Natural killer cell (primary cell): ENCODE data around the gene TMEM158. TPM values are rescaled to one million over a fixed set of nuclear protein-coding genes. Genes with fewer than 3 reads are reported as not detected.

Experiments
- ATAC-seq, 3 donors: fragments of 150-1000 bp in 2 of 3; fragments of 200-7000 bp in 1 of 3; cut with Tn5 transposase; 1 replicate in 1 of 3; 2 replicates in 2 of 3; pipeline ENCODE4 v1.10.0; 2021; ENCODE audit warnings: mild to moderate bottlenecking in 2 of 3, moderate library complexity in 2 of 3
- DNase-seq, 2 donors: peaks; one replicate each; pipeline versions ENCODE4 v3.0.0 to v3.0.0-alpha.2; 2013 to 2021; ENCODE audit warnings: mixed read lengths in 1 of 2
- H3K27ac ChIP-seq: one replicate; pipeline ENCODE4 v1.5.1; 2013; ENCODE audit warnings: mild to moderate bottlenecking, low read length
- H3K27me3 ChIP-seq: one replicate; pipeline ENCODE4 v1.6.1; 2013; ENCODE audit warnings: low read length; ENCODE audit not compliant: control insufficient read depth, insufficient read depth
- H3K36me3 ChIP-seq: one replicate; pipeline ENCODE4 v1.6.1; 2013; ENCODE audit warnings: low read length; ENCODE audit not compliant: control insufficient read depth, insufficient read depth
- H3K4me1 ChIP-seq: one replicate; pipeline ENCODE4 v1.6.1; 2013; ENCODE audit warnings: low read length; ENCODE audit not compliant: control insufficient read depth, insufficient read depth
- H3K4me3 ChIP-seq: one replicate; pipeline ENCODE4 v1.5.1; 2013; ENCODE audit warnings: low read length
- H3K9me3 ChIP-seq: one replicate; pipeline ENCODE4 v1.6.1; 2013; ENCODE audit warnings: low read length; ENCODE audit not compliant: control insufficient read depth, insufficient read depth
- H3K27ac Mint-ChIP-seq, 2 donors: one replicate each; pipeline ENCODE4 v1.8.0; 2022; ENCODE audit warnings: mild to moderate bottlenecking in 2 of 2, mixed read lengths in 2 of 2, moderate library complexity in 1 of 2
- H3K27me3 Mint-ChIP-seq, 2 donors: one replicate each; pipeline ENCODE4 v1.8.0; 2022; ENCODE audit warnings: low read depth in 2 of 2, mixed read lengths in 2 of 2
- H3K36me3 Mint-ChIP-seq: one replicate; pipeline ENCODE4 v1.8.0; 2022; ENCODE audit warnings: mixed read lengths
- H3K4me1 Mint-ChIP-seq, 2 donors: one replicate each; pipeline ENCODE4 v1.8.0; 2022; ENCODE audit warnings: mixed read lengths in 2 of 2
- H3K4me3 Mint-ChIP-seq: one replicate; pipeline ENCODE4 v1.8.0; 2022; ENCODE audit warnings: mild to moderate bottlenecking, moderate library complexity, mixed read lengths
- H3K9me3 Mint-ChIP-seq, 2 donors: one replicate each; pipeline ENCODE4 v1.8.0; 2022; ENCODE audit warnings: mixed read lengths in 2 of 2
- CTCF ChIP-seq: fragments of 200-600 bp; IDR thresholded peaks from one replicate; pipeline ENCODE4 v1.8.0; 2022; ENCODE audit warnings: antibody characterized with exemption
- WGBS: methylation state at CpG from one replicate; pipeline ENCODE4 v1.1.7; 2013; ENCODE audit warnings: missing lambda C conversion rate; ENCODE audit not compliant: insufficient coverage; 5-methylcytosine and 5-hydroxymethylcytosine counted together
- intact Hi-C: fragments of 100-400 bp; cut with micrococcal nuclease; formaldehyde crosslinking; loops from one replicate; pipeline ENCODE4 v1.14.2; 2022
- total RNA-seq, 4 donors: library from RNA; stranded (reverse); fragments of 120-200 nt in 1 of 4; gene quantifications; one replicate each; pipeline versions ENCODE4 v1.2.3 to v1.2.4, GENCODE V29; 2013 to 2022

TMEM158 gene
- total RNA-seq, 3 donors from 2014 or later (not counting 1 experiment from before 2014, with no cell fraction given) = 0.40 to 0.47 TPM; not detected in 1

GRCh38 chr3:45236964-45237363 lies 10.9 kb upstream of the TMEM158 start:
- Histone ChIP-seq H3K4me3 (no peak overlapping the region), H3K36me3 (no peaks in the 10 kb centered on the region)

DNA sequence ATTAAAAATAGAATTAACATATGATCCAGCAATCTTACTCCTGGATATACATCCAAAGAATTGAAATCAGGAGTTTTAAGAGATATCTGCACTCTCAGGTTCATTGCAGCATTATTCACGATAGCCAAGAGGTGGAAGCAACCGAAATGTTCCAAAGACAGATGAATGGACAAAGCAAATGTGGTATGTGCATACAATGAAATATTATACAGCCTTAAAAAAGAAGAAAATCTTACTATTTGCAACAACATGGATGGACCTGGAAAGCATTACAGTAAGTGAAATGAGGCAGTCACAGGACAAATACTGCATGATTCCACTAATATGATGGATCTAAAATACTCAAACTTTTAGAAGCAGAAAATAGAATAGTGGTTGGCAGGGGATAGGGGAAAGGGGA lies 9.3 kb upstream of the TMEM158 start:
- no peaks in the 10 kb centered on the region for H3K9me3 ChIP-seq
- Mint-ChIP-seq H3K36me3 (no peaks in the 10 kb centered on the region), H3K4me3 (no peak overlapping the region), H3K27me3 (peaks cover 20 to 29% of the 10 kb centered on the region in 2 donors), H3K27ac (no peak overlapping the region), H3K9me3 (no peaks in the 10 kb centered on the region), H3K4me1 (no peaks in the 10 kb centered on the region)
- WGBS = no CpG with 5 or more reads among the region's 2 CpGs
- DNase-seq = no peak
- no peak for ATAC-seq
- H3K27ac ChIP-seq = no peak overlapping the region
- intact Hi-C loops = no loop called here
- TF ChIP-seq CTCF = no peak
- no peaks in the 10 kb centered on the region for H3K36me3 ChIP-seq
- H3K4me3 ChIP-seq = no peak overlapping the region
- H3K4me1 ChIP-seq = no peaks in the 10 kb centered on the region
- no peaks in the 10 kb centered on the region for H3K27me3 ChIP-seq

More at GRCh38 chr3:45236964-45237363, 10.9 kb upstream of the TMEM158 start:
- intact Hi-C loops = no loop called here
- 83% methylated on average over 1 of the region's 2 CpGs for WGBS
- no peak for TF ChIP-seq CTCF
- ATAC-seq = no peak
- H3K27me3 Mint-ChIP-seq = peaks cover 10 to 14% of the 10 kb centered on the region in 2 donors
- DNase-seq = no peak
- Histone ChIP-seq H3K9me3 (no peaks in the 10 kb centered on the region), H3K27ac (no peak overlapping the region), H3K4me1 (no peaks in the 10 kb centered on the region), H3K27me3 (no peaks in the 10 kb centered on the region)
- H3K4me1 Mint-ChIP-seq = no peaks in the 10 kb centered on the region
- no peaks in the 10 kb centered on the region for H3K9me3 Mint-ChIP-seq
- no peaks in the 10 kb centered on the region for H3K36me3 Mint-ChIP-seq
- H3K4me3 Mint-ChIP-seq = no peak overlapping the region
- no peak overlapping the region for H3K27ac Mint-ChIP-seq

- Histone ChIP-seq H3K4me3 (no peak overlapping the region), H3K36me3 (no peaks in the 10 kb centered on the region), H3K27me3 (no peaks in the 10 kb centered on the region), H3K27ac (no peak overlapping the region), H3K4me1 (no peaks in the 10 kb centered on the region), H3K9me3 (no peaks in the 10 kb centered on the region)
- Mint-ChIP-seq H3K36me3 (no peaks in the 10 kb centered on the region), H3K4me1 (no peaks in the 10 kb centered on the region), H3K4me3 (no peak overlapping the region), H3K27me3 (peaks cover 24 to 41% of the 10 kb centered on the region in 2 donors), H3K27ac (no peak overlapping the region), H3K9me3 (no peaks in the 10 kb centered on the region)
- 100% methylated on average over 1 of the region's 1 CpG for WGBS
- ATAC-seq = no peak
- no peak for DNase-seq
- intact Hi-C loops = no loop called here
- no peak for TF ChIP-seq CTCF
Measured at GRCh38 chr3:45234250-45234649, 8.2 kb upstream of the TMEM158 start.

GRCh38 chr3:45232521-45232920 lies 6.4 kb upstream of the TMEM158 start:
- Mint-ChIP-seq H3K27me3 (peaks cover 34 to 58% of the 10 kb centered on the region in 2 donors), H3K9me3 (no peaks in the 10 kb centered on the region), H3K4me1 (no peaks in the 10 kb centered on the region), H3K27ac (no peak overlapping the region), H3K36me3 (no peaks in the 10 kb centered on the region), H3K4me3 (no peak overlapping the region)
- H3K36me3 ChIP-seq = no peaks in the 10 kb centered on the region
- peaks cover 3% of the 10 kb centered on the region for H3K27me3 ChIP-seq
- DNase-seq (no peak), ATAC-seq (no peak)
- TF ChIP-seq CTCF = no peak
- H3K9me3 ChIP-seq = no peaks in the 10 kb centered on the region
- no peak overlapping the region for H3K4me3 ChIP-seq
- no peak overlapping the region for H3K27ac ChIP-seq
- intact Hi-C loops = no loop called here
- H3K4me1 ChIP-seq = no peaks in the 10 kb centered on the region
